ENCODE measurements around the gene CFAP298. TPM values are rescaled to one million over a fixed set of nuclear protein-coding genes. Genes with fewer than 3 reads are reported as not detected.
A peak's percentile ranks its signal among the peaks of the same experiment; 100 is the strongest.

The CFAP298 gene
- polyA plus RNA-seq, 2 donors, result 36.1 to 47.3 TPM

DNA sequence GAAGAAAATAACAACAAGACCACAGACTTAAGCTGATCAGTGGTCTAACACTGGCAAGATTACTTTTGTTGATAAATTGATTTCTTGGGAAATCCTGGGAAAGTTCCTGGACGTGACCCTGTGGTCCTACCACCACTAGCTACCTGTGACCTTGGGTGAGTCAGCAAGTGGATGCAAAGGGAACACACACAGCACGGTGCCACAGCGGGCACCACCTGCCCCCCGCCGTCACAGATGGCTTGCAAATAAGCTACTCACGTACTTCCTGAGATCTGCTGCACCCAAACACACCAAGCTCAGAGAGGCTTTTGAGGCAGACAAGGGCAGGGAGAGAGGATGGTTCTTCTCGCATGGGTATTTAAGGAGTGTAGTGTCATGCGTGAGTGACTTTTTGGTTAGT lies 12.7 kb downstream of the CFAP298 start:
- peaks cover 18 to 31% of the 10 kb centered on the region in 2 donors for H3K36me3 ChIP-seq (ENCODE audit: control insufficient read depth in 2 of 2, insufficient read depth in 2 of 2, low read length in 1 of 2)
- 82 to 85% methylated on average over 8 of the region's 8 CpGs for WGBS, 2 donors

DNA sequence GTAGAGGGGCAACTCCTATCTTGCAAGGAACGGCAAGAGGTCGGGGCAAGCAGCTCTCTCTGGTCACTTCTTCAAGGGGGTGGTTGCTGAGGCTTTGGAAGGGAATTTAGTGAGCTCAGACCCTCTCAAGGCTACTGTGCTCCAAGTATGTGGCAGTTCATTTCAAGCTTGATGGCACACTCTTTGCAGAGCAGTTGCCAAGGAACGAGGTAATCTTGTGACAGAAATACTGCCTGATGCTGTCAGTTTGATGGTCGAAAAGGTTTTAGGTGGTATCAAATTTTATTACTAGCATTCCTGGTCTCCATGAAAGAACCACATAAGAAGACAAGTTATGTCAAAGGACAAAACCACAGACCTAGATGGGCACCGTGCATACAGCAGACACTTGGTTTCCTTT lies 13.1 kb downstream of the CFAP298 start:
- 83 to 86% methylated on average over 5 of the region's 5 CpGs for WGBS, 2 donors

More for the DNA sequence above, 12.7 kb downstream of the CFAP298 start:
- Histone ChIP-seq H3K27me3 (ENCODE audit: control insufficient read depth in 1 of 2, insufficient read depth in 2 of 2, low read length in 2 of 2) (no peaks in the 10 kb centered on the region), H3K9me3 (ENCODE audit: control insufficient read depth in 2 of 2, insufficient read depth in 1 of 2, low read depth in 1 of 2, low read length in 1 of 2) (no peaks in the 10 kb centered on the region), H3K4me1 (ENCODE audit: control insufficient read depth in 2 of 2, insufficient read depth in 2 of 2, low read length in 1 of 2) (no peaks in the 10 kb centered on the region), H3K27ac (ENCODE audit: low read depth in 2 of 2, low read length in 1 of 2) (no peak overlapping the region), H3K4me3 (ENCODE audit: low read depth in 1 of 2, low read length in 2 of 2) (no peak overlapping the region)

DNA sequence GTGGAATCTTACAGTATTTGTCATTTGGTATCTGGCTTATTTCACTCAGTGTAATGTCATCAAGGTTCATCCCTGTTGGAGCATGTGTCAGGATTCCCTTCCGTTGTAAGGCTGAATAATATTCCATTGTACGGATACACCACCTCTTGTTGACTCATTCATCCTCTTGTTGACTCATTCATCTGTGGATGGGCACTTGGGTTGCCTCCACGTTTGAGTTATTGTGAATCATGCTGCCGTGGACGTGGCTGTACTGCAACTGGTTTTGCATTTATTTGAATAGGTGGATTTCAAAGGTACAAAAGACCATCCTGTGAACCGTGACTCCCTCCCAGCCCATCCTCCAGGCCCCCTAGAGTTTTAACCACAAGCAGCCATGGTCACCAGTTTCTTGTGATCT lies 15.0 kb downstream of the CFAP298 start:
- WGBS, 2 donors, result 35 to 48% methylated on average over 6 of the region's 6 CpGs

More for the DNA sequence above, 13.1 kb downstream of the CFAP298 start:
- Histone ChIP-seq H3K4me1 (ENCODE audit: control insufficient read depth in 2 of 2, insufficient read depth in 2 of 2, low read length in 1 of 2) (no peaks in the 10 kb centered on the region), H3K36me3 (ENCODE audit: control insufficient read depth in 2 of 2, insufficient read depth in 2 of 2, low read length in 1 of 2) (peaks cover 17 to 27% of the 10 kb centered on the region in 2 donors), H3K27me3 (ENCODE audit: control insufficient read depth in 1 of 2, insufficient read depth in 2 of 2, low read length in 2 of 2) (no peaks in the 10 kb centered on the region), H3K27ac (ENCODE audit: low read depth in 2 of 2, low read length in 1 of 2) (no peak overlapping the region), H3K9me3 (ENCODE audit: control insufficient read depth in 2 of 2, insufficient read depth in 1 of 2, low read depth in 1 of 2, low read length in 1 of 2) (no peaks in the 10 kb centered on the region), H3K4me3 (ENCODE audit: low read depth in 1 of 2, low read length in 2 of 2) (no peak overlapping the region)

DNA sequence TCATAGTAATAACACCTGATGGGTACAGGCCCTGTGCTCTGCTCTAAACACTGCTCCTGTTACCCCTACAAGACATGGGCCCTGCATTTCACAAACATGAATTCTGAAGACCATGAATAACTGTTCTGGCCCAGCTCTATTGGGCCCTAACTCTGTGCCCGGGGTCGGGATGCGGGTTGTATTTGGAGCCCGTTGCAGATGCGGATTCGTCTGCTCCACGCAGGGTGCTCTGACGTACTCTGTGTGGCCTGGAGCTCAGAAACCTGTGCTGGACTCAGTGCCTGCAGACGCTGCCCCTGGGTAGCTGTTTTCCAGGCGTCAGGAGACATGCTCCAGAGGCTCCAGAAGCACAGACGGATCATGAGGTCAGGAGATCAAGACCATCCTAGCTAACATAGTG lies 16.7 kb downstream of the CFAP298 start:
- Histone ChIP-seq H3K4me3 (ENCODE audit: low read depth in 1 of 2, low read length in 2 of 2) (no peak overlapping the region), H3K9me3 (ENCODE audit: control insufficient read depth in 2 of 2, insufficient read depth in 1 of 2, low read depth in 1 of 2, low read length in 1 of 2) (no peaks in the 10 kb centered on the region), H3K4me1 (ENCODE audit: control insufficient read depth in 2 of 2, insufficient read depth in 2 of 2, low read length in 1 of 2) (no peaks in the 10 kb centered on the region), H3K27me3 (ENCODE audit: control insufficient read depth in 1 of 2, insufficient read depth in 2 of 2, low read length in 2 of 2) (no peaks in the 10 kb centered on the region), H3K36me3 (ENCODE audit: control insufficient read depth in 2 of 2, insufficient read depth in 2 of 2, low read length in 1 of 2) (peaks cover 0 to 7% of the 10 kb centered on the region in 2 donors), H3K27ac (ENCODE audit: low read depth in 2 of 2, low read length in 1 of 2) (no peak overlapping the region)
- WGBS, 2 donors, result 85 to 90% methylated on average over 11 of the region's 11 CpGs

More for the DNA sequence above, 15.0 kb downstream of the CFAP298 start:
- Histone ChIP-seq H3K4me1 (ENCODE audit: control insufficient read depth in 2 of 2, insufficient read depth in 2 of 2, low read length in 1 of 2) (no peaks in the 10 kb centered on the region), H3K36me3 (ENCODE audit: control insufficient read depth in 2 of 2, insufficient read depth in 2 of 2, low read length in 1 of 2) (peaks cover 4 to 13% of the 10 kb centered on the region in 2 donors), H3K27ac (ENCODE audit: low read depth in 2 of 2, low read length in 1 of 2) (peak overlapping the region in 1 of 2 donors; percentile 58), H3K27me3 (ENCODE audit: control insufficient read depth in 1 of 2, insufficient read depth in 2 of 2, low read length in 2 of 2) (no peaks in the 10 kb centered on the region), H3K4me3 (ENCODE audit: low read depth in 1 of 2, low read length in 2 of 2) (no peak overlapping the region), H3K9me3 (ENCODE audit: control insufficient read depth in 2 of 2, insufficient read depth in 1 of 2, low read depth in 1 of 2, low read length in 1 of 2) (no peaks in the 10 kb centered on the region)

DNA sequence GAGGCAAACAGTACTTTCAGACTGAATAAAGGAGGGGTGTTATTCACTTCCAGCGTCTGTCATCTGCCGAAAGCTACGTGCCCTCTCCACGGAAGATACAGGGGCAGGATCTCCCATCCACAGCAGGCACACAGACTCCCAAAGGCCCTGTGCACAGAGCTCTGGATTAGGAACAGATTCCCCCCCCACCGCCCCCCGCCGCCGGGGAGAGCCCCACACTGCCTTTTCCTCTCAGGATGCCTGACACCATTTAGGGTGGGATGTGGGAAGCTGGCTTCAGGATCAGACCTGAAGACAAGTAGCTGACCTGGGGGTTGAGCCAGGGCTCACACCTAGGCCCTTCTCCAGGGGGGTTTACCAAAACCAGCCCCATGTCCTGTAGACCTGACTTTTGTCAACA lies 18.5 kb downstream of the CFAP298 start:
- Histone ChIP-seq H3K27ac (ENCODE audit: low read depth in 2 of 2, low read length in 1 of 2) (no peak overlapping the region), H3K4me3 (ENCODE audit: low read depth in 1 of 2, low read length in 2 of 2) (no peak overlapping the region), H3K27me3 (ENCODE audit: control insufficient read depth in 1 of 2, insufficient read depth in 2 of 2, low read length in 2 of 2) (no peaks in the 10 kb centered on the region), H3K36me3 (ENCODE audit: control insufficient read depth in 2 of 2, insufficient read depth in 2 of 2, low read length in 1 of 2) (no peaks in the 10 kb centered on the region), H3K4me1 (ENCODE audit: control insufficient read depth in 2 of 2, insufficient read depth in 2 of 2, low read length in 1 of 2) (no peaks in the 10 kb centered on the region), H3K9me3 (ENCODE audit: control insufficient read depth in 2 of 2, insufficient read depth in 1 of 2, low read depth in 1 of 2, low read length in 1 of 2) (no peaks in the 10 kb centered on the region)
- 67 to 69% methylated on average over 8 of the region's 8 CpGs for WGBS, 2 donors

DNA sequence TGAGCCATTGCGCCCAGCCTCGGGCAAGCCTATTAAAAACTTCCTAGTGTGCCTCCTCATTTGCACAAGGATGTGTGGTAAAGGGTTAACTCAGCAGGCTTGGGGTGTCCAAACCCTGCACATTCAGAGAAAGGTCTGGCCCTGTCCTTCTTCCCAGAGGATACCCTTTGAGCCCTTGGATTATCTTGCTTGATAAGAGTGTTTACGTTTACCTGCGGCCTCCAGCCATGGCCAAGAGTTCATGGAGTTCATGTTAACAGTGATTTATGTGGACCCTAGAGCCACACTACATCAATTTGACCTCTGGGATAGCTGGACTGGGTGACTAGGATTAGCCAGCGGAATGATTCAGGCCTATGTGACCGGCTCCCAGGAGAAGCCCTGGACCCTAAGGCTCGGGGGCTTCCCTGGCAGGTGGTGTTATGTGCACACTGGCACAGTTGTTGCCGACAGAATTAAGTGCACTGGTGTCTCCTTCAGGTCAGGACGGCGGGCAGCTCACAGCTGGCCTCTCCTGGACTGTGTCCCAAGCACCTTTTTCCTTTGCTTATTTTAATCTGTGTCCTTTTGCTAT lies 19.2 kb downstream of the CFAP298 start:
- H3K4me1 ChIP-seq (ENCODE audit: control insufficient read depth in 2 of 2, insufficient read depth in 2 of 2, low read length in 1 of 2), result no peaks in the 10 kb centered on the region
- H3K9me3 ChIP-seq (ENCODE audit: control insufficient read depth in 2 of 2, insufficient read depth in 1 of 2, low read depth in 1 of 2, low read length in 1 of 2), result no peaks in the 10 kb centered on the region
- no peak overlapping the region for H3K4me3 ChIP-seq (ENCODE audit: low read depth in 1 of 2, low read length in 2 of 2)
- no peak overlapping the region for H3K27ac ChIP-seq (ENCODE audit: low read depth in 2 of 2, low read length in 1 of 2)
- no peaks in the 10 kb centered on the region for H3K27me3 ChIP-seq (ENCODE audit: control insufficient read depth in 1 of 2, insufficient read depth in 2 of 2, low read length in 2 of 2)
- no peaks in the 10 kb centered on the region for H3K36me3 ChIP-seq (ENCODE audit: control insufficient read depth in 2 of 2, insufficient read depth in 2 of 2, low read length in 1 of 2)
- WGBS, 2 donors, result 50 to 61% methylated on average over 10 of the region's 10 CpGs

DNA sequence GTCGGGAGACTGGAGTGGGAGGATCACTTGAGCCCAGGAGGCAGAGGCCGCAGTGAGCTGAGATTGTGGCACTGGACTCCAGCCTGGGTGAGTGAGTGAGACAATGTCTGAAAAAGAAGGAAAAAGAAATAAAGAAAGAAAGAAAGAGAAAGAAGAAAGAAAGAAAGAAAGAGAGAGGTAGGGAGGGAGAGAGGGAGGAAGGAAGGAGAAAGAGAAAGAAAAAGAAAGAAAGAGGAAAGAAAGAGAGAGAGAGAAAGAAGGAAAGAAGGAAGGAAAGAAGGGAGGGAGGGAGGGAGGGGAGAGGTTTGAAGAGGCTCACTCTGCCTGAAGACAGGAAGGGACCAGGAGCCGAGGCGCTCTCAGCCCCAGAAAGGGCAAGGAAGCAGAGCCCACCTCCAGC lies 22.0 kb downstream of the CFAP298 start:
- H3K9me3 ChIP-seq (ENCODE audit: control insufficient read depth in 2 of 2, insufficient read depth in 1 of 2, low read depth in 1 of 2, low read length in 1 of 2), result no peaks in the 10 kb centered on the region
- WGBS, 2 donors, result 85 to 90% methylated on average over 4 of the region's 4 CpGs
- H3K27me3 ChIP-seq (ENCODE audit: control insufficient read depth in 1 of 2, insufficient read depth in 2 of 2, low read length in 2 of 2), result no peaks in the 10 kb centered on the region
- H3K27ac ChIP-seq (ENCODE audit: low read depth in 2 of 2, low read length in 1 of 2), result no peak overlapping the region
- no peak overlapping the region for H3K4me3 ChIP-seq (ENCODE audit: low read depth in 1 of 2, low read length in 2 of 2)
- H3K4me1 ChIP-seq (ENCODE audit: control insufficient read depth in 2 of 2, insufficient read depth in 2 of 2, low read length in 1 of 2), result no peaks in the 10 kb centered on the region
- H3K36me3 ChIP-seq (ENCODE audit: control insufficient read depth in 2 of 2, insufficient read depth in 2 of 2, low read length in 1 of 2), result no peaks in the 10 kb centered on the region

DNA sequence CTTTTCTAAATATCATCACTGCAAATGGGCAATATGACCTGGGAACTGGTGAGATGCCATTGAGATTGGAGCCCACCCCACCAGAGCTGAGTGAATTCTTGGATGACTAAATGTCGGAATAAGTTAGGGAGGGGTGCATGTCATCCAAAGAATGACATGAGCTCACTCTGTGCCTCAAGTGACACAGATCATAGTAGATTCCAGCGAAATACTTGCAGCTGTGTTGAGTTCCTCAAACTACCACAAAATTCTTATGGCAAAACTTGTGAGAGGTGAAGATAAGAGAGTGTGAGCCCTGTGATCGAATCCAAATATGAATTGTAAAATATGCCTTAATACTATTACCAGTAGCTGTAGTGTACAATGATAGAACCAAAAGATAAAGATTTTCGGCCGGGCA lies 24.5 kb downstream of the CFAP298 start:
- no peak overlapping the region for H3K27ac ChIP-seq (ENCODE audit: low read depth in 2 of 2, low read length in 1 of 2)
- no peak overlapping the region for H3K4me3 ChIP-seq (ENCODE audit: low read depth in 1 of 2, low read length in 2 of 2)
- H3K27me3 ChIP-seq (ENCODE audit: control insufficient read depth in 1 of 2, insufficient read depth in 2 of 2, low read length in 2 of 2), result no peaks in the 10 kb centered on the region
- no peaks in the 10 kb centered on the region for H3K9me3 ChIP-seq (ENCODE audit: control insufficient read depth in 2 of 2, insufficient read depth in 1 of 2, low read depth in 1 of 2, low read length in 1 of 2)
- H3K4me1 ChIP-seq (ENCODE audit: control insufficient read depth in 2 of 2, insufficient read depth in 2 of 2, low read length in 1 of 2), result no peaks in the 10 kb centered on the region
- 92 to 95% methylated on average over 5 of the region's 5 CpGs for WGBS, 2 donors
- H3K36me3 ChIP-seq (ENCODE audit: control insufficient read depth in 2 of 2, insufficient read depth in 2 of 2, low read length in 1 of 2), result no peaks in the 10 kb centered on the region

DNA sequence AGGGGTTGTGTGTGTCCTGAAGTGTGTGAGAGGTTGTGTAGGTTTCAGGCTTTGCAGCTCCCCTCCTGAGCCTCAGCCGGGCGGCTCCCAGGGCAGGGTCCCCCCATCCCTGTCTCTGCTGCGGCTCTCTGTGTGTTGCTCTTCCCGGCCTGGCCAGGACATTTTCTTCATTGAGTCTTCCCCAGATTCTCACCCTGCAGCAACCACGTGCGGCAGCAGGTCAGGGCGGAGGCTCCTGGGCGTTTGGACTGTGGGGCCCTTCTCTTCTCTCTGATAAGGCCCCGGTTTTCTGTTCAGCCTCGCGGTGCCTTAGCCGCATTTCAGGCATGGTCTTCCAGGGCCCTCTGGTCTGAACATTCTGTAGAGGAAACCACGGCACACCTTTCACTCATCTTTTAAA lies 25.1 kb downstream of the CFAP298 start:
- no peaks in the 10 kb centered on the region for H3K27me3 ChIP-seq (ENCODE audit: control insufficient read depth in 1 of 2, insufficient read depth in 2 of 2, low read length in 2 of 2)
- H3K4me3 ChIP-seq (ENCODE audit: low read depth in 1 of 2, low read length in 2 of 2), result no peak overlapping the region
- H3K9me3 ChIP-seq (ENCODE audit: control insufficient read depth in 2 of 2, insufficient read depth in 1 of 2, low read depth in 1 of 2, low read length in 1 of 2), result no peaks in the 10 kb centered on the region
- H3K36me3 ChIP-seq (ENCODE audit: control insufficient read depth in 2 of 2, insufficient read depth in 2 of 2, low read length in 1 of 2), result no peaks in the 10 kb centered on the region
- H3K4me1 ChIP-seq (ENCODE audit: control insufficient read depth in 2 of 2, insufficient read depth in 2 of 2, low read length in 1 of 2), result no peaks in the 10 kb centered on the region
- 74 to 78% methylated on average over 13 of the region's 13 CpGs for WGBS, 2 donors
- H3K27ac ChIP-seq (ENCODE audit: low read depth in 2 of 2, low read length in 1 of 2), result no peak overlapping the region

DNA sequence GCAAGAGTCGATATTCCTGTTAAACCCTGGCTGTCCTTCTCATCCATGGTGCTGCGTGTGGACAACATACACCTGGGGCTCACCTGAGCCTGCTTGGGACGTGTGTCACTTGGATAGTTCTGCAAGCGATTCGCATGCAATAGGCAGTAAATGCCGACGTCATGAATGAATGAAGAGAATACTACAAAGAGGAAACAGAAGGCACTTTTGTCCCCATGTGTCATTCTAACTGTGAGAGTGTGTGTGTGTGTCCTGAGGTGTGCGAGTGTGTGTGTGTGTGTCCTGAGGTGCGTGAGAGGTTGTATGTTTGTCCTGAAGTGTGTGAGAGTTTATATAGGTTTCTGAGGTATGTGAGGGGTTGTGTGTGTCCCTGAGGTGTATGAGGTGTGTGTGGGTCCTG lies 26.2 kb downstream of the CFAP298 start:
- Histone ChIP-seq H3K4me3 (ENCODE audit: low read depth in 1 of 2, low read length in 2 of 2) (no peak overlapping the region), H3K9me3 (ENCODE audit: control insufficient read depth in 2 of 2, insufficient read depth in 1 of 2, low read depth in 1 of 2, low read length in 1 of 2) (no peaks in the 10 kb centered on the region), H3K27me3 (ENCODE audit: control insufficient read depth in 1 of 2, insufficient read depth in 2 of 2, low read length in 2 of 2) (no peaks in the 10 kb centered on the region), H3K27ac (ENCODE audit: low read depth in 2 of 2, low read length in 1 of 2) (no peak overlapping the region), H3K36me3 (ENCODE audit: control insufficient read depth in 2 of 2, insufficient read depth in 2 of 2, low read length in 1 of 2) (no peaks in the 10 kb centered on the region), H3K4me1 (ENCODE audit: control insufficient read depth in 2 of 2, insufficient read depth in 2 of 2, low read length in 1 of 2) (no peaks in the 10 kb centered on the region)
- WGBS, 2 donors, result 80 to 89% methylated on average over 9 of the region's 9 CpGs

All from esophagus (tissue), 2 donors.